ENCODE results near the gene RAE1. TPM values are rescaled to one million over a fixed set of nuclear protein-coding genes. Genes with fewer than 3 reads are reported as not detected.
A peak's percentile ranks its signal among the peaks of the same experiment; 100 is the strongest.

Gene RAE1
- total RNA-seq, 2 experiments from 2014 or later, result 45.6 to 46.5 TPM

GRCh38 chr20:57353351-57353750 is 2.3 kb downstream of the RAE1 start:
- Mint-ChIP-seq H3K27me3 (ENCODE audit: low read depth) (no peaks in the 10 kb centered on the region), H3K36me3 (ENCODE audit: low read depth) (peaks cover 22% of the 10 kb centered on the region), H3K4me1 (ENCODE audit: low read depth) (peaks cover 22% of the 10 kb centered on the region), H3K9me3 (no peaks in the 10 kb centered on the region), H3K4me3 (peak overlapping the region; percentile 34), H3K27ac (no peak overlapping the region)
- no peak for DNase-seq
- CTCF ChIA-PET, result no interaction called here
- intact Hi-C loops (cut with micrococcal nuclease), result no loop called here

- intact Hi-C loops (cut with micrococcal nuclease), result no loop called here
- Mint-ChIP-seq H3K36me3 (ENCODE audit: low read depth) (peaks cover 22% of the 10 kb centered on the region), H3K4me3 (no peak overlapping the region), H3K4me1 (ENCODE audit: low read depth) (peaks cover 2% of the 10 kb centered on the region), H3K27me3 (ENCODE audit: low read depth) (no peaks in the 10 kb centered on the region), H3K9me3 (no peaks in the 10 kb centered on the region), H3K27ac (no peak overlapping the region)
- DNase-seq, result no peak
- CTCF ChIA-PET, result no interaction called here
Observed at GRCh38 chr20:57361517-57361916, 10.5 kb downstream of the RAE1 start.

- no peaks in the 10 kb centered on the region for H3K9me3 Mint-ChIP-seq
- H3K4me3 Mint-ChIP-seq, result no peak overlapping the region
- peaks cover 2% of the 10 kb centered on the region for H3K4me1 Mint-ChIP-seq (ENCODE audit: low read depth)
- peaks cover 35% of the 10 kb centered on the region for H3K36me3 Mint-ChIP-seq (ENCODE audit: low read depth)
- peak overlapping the region; percentile 13 for H3K27ac Mint-ChIP-seq
- no peaks in the 10 kb centered on the region for H3K27me3 Mint-ChIP-seq (ENCODE audit: low read depth)
- intact Hi-C loops (cut with micrococcal nuclease), result no loop called here
- no peak for DNase-seq
- CTCF ChIA-PET, result interaction anchor here (1.0 to 1.3 kb wide), 2 partner anchors 134 to 274 kb away, joined by 3 to 4 read pairs; no protein-coding TSS in a partner anchor
Observed at GRCh38 chr20:57364451-57364850, 13.4 kb downstream of the RAE1 start.

GRCh38 chr20:57369596-57369995 is 18.5 kb downstream of the RAE1 start:
- H3K4me1 Mint-ChIP-seq (ENCODE audit: low read depth), result peaks cover 16% of the 10 kb centered on the region
- no peaks in the 10 kb centered on the region for H3K9me3 Mint-ChIP-seq
- peak overlapping the region; percentile 9 for H3K27ac Mint-ChIP-seq
- DNase-seq, result no peak
- no peak overlapping the region for H3K4me3 Mint-ChIP-seq
- intact Hi-C loops (cut with micrococcal nuclease), result no loop called here
- no peaks in the 10 kb centered on the region for H3K27me3 Mint-ChIP-seq (ENCODE audit: low read depth)
- CTCF ChIA-PET, result interaction anchor here (0.9 kb wide), 1 partner anchor 12 kb away, joined by 3 read pairs; no protein-coding TSS in a partner anchor
- peaks cover 53% of the 10 kb centered on the region for H3K36me3 Mint-ChIP-seq (ENCODE audit: low read depth)

GRCh38 chr20:57370316-57370715 is 19.3 kb downstream of the RAE1 start:
- CTCF ChIA-PET, result no interaction called here
- H3K4me1 Mint-ChIP-seq (ENCODE audit: low read depth), result peaks cover 19% of the 10 kb centered on the region
- no peak overlapping the region for H3K4me3 Mint-ChIP-seq
- DNase-seq, result no peak
- no peaks in the 10 kb centered on the region for H3K9me3 Mint-ChIP-seq
- no peak overlapping the region for H3K27ac Mint-ChIP-seq
- no peaks in the 10 kb centered on the region for H3K27me3 Mint-ChIP-seq (ENCODE audit: low read depth)
- H3K36me3 Mint-ChIP-seq (ENCODE audit: low read depth), result peaks cover 56% of the 10 kb centered on the region
- intact Hi-C loops (cut with micrococcal nuclease), result no loop called here

- H3K4me3 Mint-ChIP-seq, result no peak overlapping the region
- H3K27me3 Mint-ChIP-seq (ENCODE audit: low read depth), result no peaks in the 10 kb centered on the region
- no peaks in the 10 kb centered on the region for H3K9me3 Mint-ChIP-seq
- DNase-seq, result no peak
- no peak overlapping the region for H3K27ac Mint-ChIP-seq
- peaks cover 19% of the 10 kb centered on the region for H3K4me1 Mint-ChIP-seq (ENCODE audit: low read depth)
- peaks cover 59% of the 10 kb centered on the region for H3K36me3 Mint-ChIP-seq (ENCODE audit: low read depth)
- intact Hi-C loops (cut with micrococcal nuclease), result no loop called here
- CTCF ChIA-PET, result no interaction called here
Observed at GRCh38 chr20:57371363-57371762, 20.3 kb downstream of the RAE1 start.

GRCh38 chr20:57372157-57372556 is 21.1 kb downstream of the RAE1 start:
- DNase-seq, result no peak
- Mint-ChIP-seq H3K27me3 (ENCODE audit: low read depth) (no peaks in the 10 kb centered on the region), H3K27ac (no peak overlapping the region), H3K9me3 (no peaks in the 10 kb centered on the region), H3K4me3 (no peak overlapping the region), H3K36me3 (ENCODE audit: low read depth) (peaks cover 57% of the 10 kb centered on the region), H3K4me1 (ENCODE audit: low read depth) (peaks cover 19% of the 10 kb centered on the region)
- intact Hi-C loops (cut with micrococcal nuclease), result no loop called here
- CTCF ChIA-PET, result no interaction called here

GRCh38 chr20:57372581-57373350 is 21.7 kb downstream of the RAE1 start:
- DNase-seq, result no peak
- no peak overlapping the region for H3K27ac Mint-ChIP-seq

GRCh38 chr20:57374343-57374930 is 23.4 kb downstream of the RAE1 start:
- CTCF ChIA-PET, result interaction anchor here (0.7 to 1.4 kb wide), 3 partner anchors 14 to 60 kb away, joined by 3 to 8 read pairs (median 3); no protein-coding TSS in a partner anchor
- intact Hi-C loops (cut with micrococcal nuclease), result no loop called here
- no peaks in the 10 kb centered on the region for H3K9me3 Mint-ChIP-seq
- DNase-seq, result no peak
- H3K4me3 Mint-ChIP-seq, result no peak overlapping the region
- H3K36me3 Mint-ChIP-seq (ENCODE audit: low read depth), result peaks cover 49% of the 10 kb centered on the region
- H3K27ac Mint-ChIP-seq, result peak overlapping the region; percentile 59
- H3K27me3 Mint-ChIP-seq (ENCODE audit: low read depth), result no peaks in the 10 kb centered on the region
- peaks cover 25% of the 10 kb centered on the region for H3K4me1 Mint-ChIP-seq (ENCODE audit: low read depth)

More at GRCh38 chr20:57372581-57373350, 21.7 kb downstream of the RAE1 start:
- no peaks in the 10 kb centered on the region for H3K9me3 Mint-ChIP-seq
- no peak overlapping the region for H3K4me3 Mint-ChIP-seq
- peaks cover 19% of the 10 kb centered on the region for H3K4me1 Mint-ChIP-seq (ENCODE audit: low read depth)
- H3K27me3 Mint-ChIP-seq (ENCODE audit: low read depth), result no peaks in the 10 kb centered on the region
- CTCF ChIA-PET, result no interaction called here
- intact Hi-C loops (cut with micrococcal nuclease), result no loop called here
- H3K36me3 Mint-ChIP-seq (ENCODE audit: low read depth), result peaks cover 58% of the 10 kb centered on the region

GRCh38 chr20:57374931-57375651 is 24.0 kb downstream of the RAE1 start:
- Mint-ChIP-seq H3K4me1 (ENCODE audit: low read depth) (peaks cover 25% of the 10 kb centered on the region), H3K27me3 (ENCODE audit: low read depth) (no peaks in the 10 kb centered on the region), H3K9me3 (no peaks in the 10 kb centered on the region), H3K36me3 (ENCODE audit: low read depth) (peaks cover 43% of the 10 kb centered on the region), H3K4me3 (no peak overlapping the region), H3K27ac (no peak overlapping the region)
- intact Hi-C loops (cut with micrococcal nuclease), result no loop called here
- CTCF ChIA-PET, result interaction anchor here (0.6 to 1.4 kb wide), 5 partner anchors 15 to 351 kb away, joined by 3 to 8 read pairs (median 3); no protein-coding TSS in a partner anchor
- DNase-seq, result no peak

GRCh38 chr20:57375652-57376230 is 24.7 kb downstream of the RAE1 start:
- Mint-ChIP-seq H3K4me3 (no peak overlapping the region), H3K9me3 (no peaks in the 10 kb centered on the region), H3K4me1 (ENCODE audit: low read depth) (peaks cover 25% of the 10 kb centered on the region), H3K27ac (peak overlapping the region; percentile 62), H3K36me3 (ENCODE audit: low read depth) (peaks cover 38% of the 10 kb centered on the region), H3K27me3 (ENCODE audit: low read depth) (no peaks in the 10 kb centered on the region)
- CTCF ChIA-PET, result interaction anchor here (0.6 to 0.9 kb wide), 3 partner anchors 120 to 351 kb away, joined by 3 read pairs; no protein-coding TSS in a partner anchor
- intact Hi-C loops (cut with micrococcal nuclease), result no loop called here
- no peak for DNase-seq

- Mint-ChIP-seq H3K36me3 (ENCODE audit: low read depth) (peaks cover 29% of the 10 kb centered on the region), H3K4me3 (no peak overlapping the region), H3K4me1 (ENCODE audit: low read depth) (peaks cover 31% of the 10 kb centered on the region), H3K27me3 (ENCODE audit: low read depth) (no peaks in the 10 kb centered on the region), H3K27ac (no peak overlapping the region), H3K9me3 (no peaks in the 10 kb centered on the region)
- intact Hi-C loops (cut with micrococcal nuclease), result no loop called here
- no peak for DNase-seq
- CTCF ChIA-PET, result interaction anchor here (1.4 kb wide), 1 partner anchor 119 kb away, joined by 3 read pairs; no protein-coding TSS in a partner anchor
Observed at GRCh38 chr20:57377350-57377749, 26.3 kb downstream of the RAE1 start.
